Measurements from ENCODE around the gene CNTNAP4.

GRCh38 chr16:76464955-76465620 is 187.9 kb downstream of the CNTNAP4 start:
- TF ChIP-seq CTCF (IDR thresholded peaks at IDR 0.05) (no peak), POLR2A (IDR thresholded peaks at IDR 0.05) (no peak)
